NCI-H226 (cell line): Measurements from ENCODE around the gene KIRREL1.
A peak's percentile ranks its signal among the peaks of the same experiment; 100 is the strongest.

Experiments
- DNase-seq: peaks from one replicate; pipeline ENCODE4 v3.0.0-alpha.2; 2015

KIRREL1 gene

GRCh38 chr1:158035976-158036583, 42.6 kb downstream of the KIRREL1 start:
- no peak for DNase-seq

- DNase-seq, result no peak
Observed at GRCh38 chr1:158037008-158037865, 43.8 kb downstream of the KIRREL1 start.

- peak; percentile 79 for DNase-seq
Observed at GRCh38 chr1:158037866-158038359, 44.5 kb downstream of the KIRREL1 start.

- no peak for DNase-seq
Observed at GRCh38 chr1:158038793-158039192, 45.3 kb downstream of the KIRREL1 start.

GRCh38 chr1:158039380-158039779, 45.9 kb downstream of the KIRREL1 start:
- no peak for DNase-seq

GRCh38 chr1:158040323-158040722, 46.9 kb downstream of the KIRREL1 start:
- DNase-seq, result no peak

GRCh38 chr1:158043232-158043631, 49.8 kb downstream of the KIRREL1 start:
- no peak for DNase-seq

- DNase-seq, result peak; percentile 90
Observed at GRCh38 chr1:158045639-158046038, 52.2 kb downstream of the KIRREL1 start.

- DNase-seq, result no peak
Observed at GRCh38 chr1:158046715-158047510, 53.5 kb downstream of the KIRREL1 start.

GRCh38 chr1:158048371-158049067, 55.1 kb downstream of the KIRREL1 start:
- DNase-seq, result no peak

- DNase-seq, result peak; percentile 50
Observed at GRCh38 chr1:158049853-158050252, 56.4 kb downstream of the KIRREL1 start.

- peak; percentile 20 for DNase-seq
Observed at GRCh38 chr1:158053276-158053675, 59.8 kb downstream of the KIRREL1 start.

- no peak for DNase-seq
Observed at GRCh38 chr1:158054721-158055120, 61.3 kb downstream of the KIRREL1 start.

GRCh38 chr1:158055854-158056253, 62.4 kb downstream of the KIRREL1 start:
- DNase-seq, result no peak

GRCh38 chr1:158056498-158056897, 63.1 kb downstream of the KIRREL1 start:
- no peak for DNase-seq

- DNase-seq, result no peak
Observed at GRCh38 chr1:158058237-158058985, 65.0 kb downstream of the KIRREL1 start.

- DNase-seq, result no peak
Observed at GRCh38 chr1:158059984-158060383, 66.5 kb downstream of the KIRREL1 start.

GRCh38 chr1:158062174-158062573, 68.7 kb downstream of the KIRREL1 start:
- no peak for DNase-seq

- DNase-seq, result no peak
Observed at GRCh38 chr1:158067662-158068061, 74.2 kb downstream of the KIRREL1 start.

GRCh38 chr1:158068918-158069317, 75.5 kb downstream of the KIRREL1 start:
- no peak for DNase-seq

- no peak for DNase-seq
Observed at GRCh38 chr1:158071138-158071537, 77.7 kb downstream of the KIRREL1 start.

- DNase-seq, result no peak
Observed at GRCh38 chr1:158075078-158075477, 81.6 kb downstream of the KIRREL1 start.
